IMR-90 (cell line): ENCODE measurements around the gene ZNF302. TPM values are rescaled to one million over a fixed set of nuclear protein-coding genes. Genes with fewer than 3 reads are reported as not detected.

Experiments
- ATAC-seq: fragments of 200-7000 bp; cut with Tn5 transposase; 2 replicates; pipeline ENCODE4 v1.9.1; 2020; ENCODE audit warnings: low read depth, mild to moderate bottlenecking, moderate library complexity
- BruUV-seq: library from RNA; stranded (reverse); fragments of 400-500 nt; replicated peaks from 2 replicates; lab custom pipeline; 2021; lab: Mats Ljungman, UMichigan
- CTCF ChIA-PET: fragments of 300-600 bp; formaldehyde crosslinking; extraction: SDS; loops from one replicate; lab custom pipeline; 2021; ENCODE audit warnings: antibody characterized with exemption; lab: Yijun Ruan, JAX
- POLR2A ChIA-PET: fragments of 300-600 bp; sonication (Branson Sonifier 250); formaldehyde crosslinking; loops from one replicate; lab custom pipeline; 2022; ENCODE audit warnings: antibody characterized with exemption; ENCODE audit not compliant: unreplicated experiment; lab: Charles Lee
- DNase-seq: peaks from one replicate; pipeline ENCODE4 v3.0.0; 2013
- H2AFZ ChIP-seq: replicated peaks from 2 replicates; pipeline ENCODE3; 2013; ENCODE audit warnings: low read length, mild to moderate bottlenecking; ENCODE audit not compliant: poor library complexity
- H2AK5ac ChIP-seq: 2 replicates; pipeline ENCODE4 v1.6.1; 2013; ENCODE audit warnings: low read depth, low read length, inconsistent platforms
- H2AK9ac ChIP-seq: replicated peaks from 2 replicates; pipeline ENCODE3; 2013; ENCODE audit warnings: mild to moderate bottlenecking, low read depth, low read length, moderate library complexity; ENCODE audit not compliant: poor library complexity
- H2BK120ac ChIP-seq: 2 replicates; pipeline ENCODE4 v1.6.1; 2013; ENCODE audit warnings: low read depth, low read length, inconsistent platforms
- H2BK15ac ChIP-seq: 3 replicates; pipeline ENCODE4 v1.6.1; 2013; ENCODE audit warnings: low read depth, low read length, inconsistent platforms
- H2BK20ac ChIP-seq: 2 replicates; pipeline ENCODE4 v1.6.1; 2013; ENCODE audit warnings: low read depth, mild to moderate bottlenecking, inconsistent platforms, low read length, moderate library complexity
- H2BK5ac ChIP-seq: 2 replicates; pipeline ENCODE4 v1.6.1; 2013; ENCODE audit warnings: mild to moderate bottlenecking, low read depth, low read length, inconsistent platforms; ENCODE audit not compliant: poor library complexity, severe bottlenecking
- H3K14ac ChIP-seq: replicated peaks from 2 replicates; pipeline ENCODE4 v1.6.1; 2013; ENCODE audit warnings: low read depth, low read length, inconsistent platforms
- H3K18ac ChIP-seq: 2 replicates; pipeline ENCODE4 v1.6.1; 2013; ENCODE audit warnings: low read depth, low read length, control low read depth
- H3K23ac ChIP-seq: 2 replicates; pipeline ENCODE4 v1.6.1; 2013; ENCODE audit warnings: low read depth, low read length, inconsistent platforms
- H3K27ac ChIP-seq: 2 replicates; pipeline ENCODE4 v1.5.1; 2013; ENCODE audit warnings: mild to moderate bottlenecking, control low read depth, low read length; ENCODE audit not compliant: insufficient read depth
- H3K27me3 ChIP-seq: 2 replicates; pipeline ENCODE4 v1.6.1; 2013; ENCODE audit warnings: low read length; ENCODE audit not compliant: control insufficient read depth, insufficient read depth
- H3K36me3 ChIP-seq: 2 replicates; pipeline ENCODE4 v1.6.1; 2013; ENCODE audit warnings: low read length, mixed read lengths; ENCODE audit not compliant: control insufficient read depth, insufficient read depth
- H3K4ac ChIP-seq: 2 replicates; pipeline ENCODE4 v1.6.1; 2013; ENCODE audit warnings: low read depth, low read length, inconsistent platforms
- H3K4me1 ChIP-seq: 2 replicates; pipeline ENCODE4 v1.6.1; 2013; ENCODE audit warnings: low read length, mixed read lengths; ENCODE audit not compliant: control insufficient read depth, insufficient read depth
- H3K4me2 ChIP-seq: 2 replicates; pipeline ENCODE4 v1.6.1; 2013; ENCODE audit warnings: low read depth, mild to moderate bottlenecking, control low read depth, low read length, moderate library complexity
- H3K4me3 ChIP-seq: 2 replicates; pipeline ENCODE4 v1.5.1; 2013; ENCODE audit warnings: low read depth, mild to moderate bottlenecking, control low read depth, low read length, moderate library complexity; ENCODE audit not compliant: insufficient read depth
- H3K56ac ChIP-seq: 2 replicates; pipeline ENCODE4 v1.6.1; 2013; ENCODE audit warnings: low read length, inconsistent platforms; ENCODE audit not compliant: insufficient read depth; ENCODE audit errors: extremely low read depth
- H3K79me1 ChIP-seq, 2 experiments: 2 replicates each; pipeline ENCODE4 v1.6.1; 2013; ENCODE audit warnings: low read length in 2 of 2, inconsistent platforms in 1 of 2, low read depth in 1 of 2
- H3K9ac ChIP-seq: 2 replicates; pipeline ENCODE4 v1.6.1; 2013; ENCODE audit warnings: low read depth, low read length, control low read depth
- H3K9me1 ChIP-seq: 2 replicates; pipeline ENCODE4 v1.6.1; 2013; ENCODE audit warnings: low read length, inconsistent platforms; ENCODE audit not compliant: insufficient read depth
- H3K9me3 ChIP-seq: 2 replicates; pipeline ENCODE4 v1.6.1; 2013; ENCODE audit warnings: low read length; ENCODE audit not compliant: control insufficient read depth, insufficient read depth
- H4K20me1 ChIP-seq: 2 replicates; pipeline ENCODE4 v1.6.1; 2013; ENCODE audit warnings: low read length, inconsistent platforms; ENCODE audit not compliant: insufficient read depth
- H4K5ac ChIP-seq: 2 replicates; pipeline ENCODE4 v1.6.1; 2013; ENCODE audit warnings: mild to moderate bottlenecking, low read depth, low read length, control low read depth
- H4K8ac ChIP-seq, 2 experiments: 2 replicates each; pipeline ENCODE4 v1.6.1; 2013; ENCODE audit warnings: low read depth in 2 of 2, low read length in 2 of 2, control low read depth in 1 of 2, inconsistent platforms in 1 of 2
- H4K91ac ChIP-seq: 2 replicates; pipeline ENCODE4 v1.6.1; 2013; ENCODE audit warnings: low read depth, low read length, inconsistent platforms; ENCODE audit not compliant: insufficient read depth
- CEBPB ChIP-seq: IDR thresholded peaks from 2 replicates; pipeline ENCODE4 v1.6.1; 2012; ENCODE audit warnings: low read depth, low read length, improper control_type of control experiment
- CHD1 ChIP-seq: IDR thresholded peaks from 2 replicates; pipeline ENCODE4 v1.6.1; 2012; ENCODE audit warnings: low read depth, low read length, improper control_type of control experiment
- MAFK ChIP-seq: IDR thresholded peaks from 2 replicates; pipeline ENCODE4 v1.6.1; 2012; ENCODE audit warnings: low read depth, low read length, improper control_type of control experiment
- MAZ ChIP-seq: IDR thresholded peaks from 2 replicates; pipeline ENCODE4 v1.6.1; 2012; ENCODE audit warnings: low read depth, mild to moderate bottlenecking, low read length, improper control_type of control experiment, moderate library complexity, borderline replicate concordance
- MXI1 ChIP-seq: IDR thresholded peaks from 2 replicates; pipeline ENCODE4 v1.6.1; 2012; ENCODE audit warnings: low read depth, mild to moderate bottlenecking, low read length, moderate library complexity, borderline replicate concordance
- RAD21 ChIP-seq: IDR thresholded peaks from 2 replicates; pipeline ENCODE4 v1.6.1; 2012; ENCODE audit warnings: low read length, improper control_type of control experiment
- RFX5 ChIP-seq: IDR thresholded peaks from 2 replicates; pipeline ENCODE4 v1.8.0; 2012; ENCODE audit warnings: low read depth, mild to moderate bottlenecking, low read length, moderate library complexity
- WGBS, 2 experiments: methylation state at CpG; one replicate each; pipeline versions ENCODE4 v1.1.5 to v1.1.7; 2013; ENCODE audit warnings: missing lambda C conversion rate in 2 of 2; ENCODE audit not compliant: insufficient read length in 1 of 2; ENCODE audit errors: extremely low coverage in 2 of 2; 5-methylcytosine and 5-hydroxymethylcytosine counted together
- dilution Hi-C: fragments of 300-500 bp; cut with HindIII; formaldehyde crosslinking; loops from one replicate; pipeline ENCODE4 v1.14.3; 2018; ENCODE audit warnings: low sequenced_read_pairs; ENCODE audit not compliant: unreplicated experiment
- in situ Hi-C: fragments of 300-500 bp; cut with MboI; formaldehyde crosslinking; loops from 3 replicates; pipeline ENCODE4 v1.14.3; 2019; ENCODE audit warnings: low sequenced_read_pairs, inconsistent platforms, mixed read lengths
- intact Hi-C: fragments of 100-400 bp; cut with micrococcal nuclease; formaldehyde crosslinking; loops from 2 replicates; pipeline ENCODE4 v1.10.0; 2022
- polyA plus RNA-seq, 3 experiments: library from polyadenylated mRNA; depleted of rRNA; stranded (reverse); fragments of >200 nt; gene quantifications; 2 replicates each; pipeline ENCODE4 v1.2.3, GENCODE V29; 2012; ENCODE audit warnings: low replicate concordance in 1 of 3
- total RNA-seq: library from RNA; depleted of rRNA; stranded (reverse); fragments of >200 nt; gene quantifications from 2 replicates; pipeline ENCODE4 v1.2.3, GENCODE V29; 2012

The ZNF302 gene
- total and polyA plus RNA-seq, 2 of the 4 experiments (the other 2 are of a cell fraction) = 9.1 to 9.5 TPM

DNA sequence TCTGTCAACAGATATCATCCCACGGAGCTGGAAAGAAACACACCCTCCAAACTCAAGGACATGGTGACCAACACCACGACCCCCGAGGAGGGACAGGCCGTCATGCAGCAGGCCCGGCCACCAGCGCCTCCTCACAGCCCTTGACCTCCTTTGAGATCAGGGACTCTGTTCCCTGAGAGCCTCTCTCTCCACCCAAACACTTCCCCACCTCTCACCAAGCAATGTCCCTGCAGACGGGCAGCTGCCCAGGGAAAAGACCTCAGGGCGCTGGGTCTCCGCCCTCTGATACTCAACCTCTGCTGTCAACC is 10.6 kb upstream of the ZNF302 start:
- Histone ChIP-seq H2BK120ac (no peak overlapping the region), H2BK15ac (no peak overlapping the region), H3K18ac (no peak overlapping the region), H4K5ac (peak overlapping the region; percentile 100), H3K4me1 (peaks cover 5% of the 10 kb centered on the region), H4K8ac (peak overlapping the region; percentile 97 to 100; a peak in 3 of 4 replicates), H2AK9ac (peak overlapping the region; percentile 70), H3K27me3 (no peaks in the 10 kb centered on the region), H3K4ac (no peak overlapping the region), H3K36me3 (no peaks in the 10 kb centered on the region), H4K20me1 (no peaks in the 10 kb centered on the region), H3K9me3 (no peaks in the 10 kb centered on the region), H2AK5ac (no peak overlapping the region), H3K4me3 (no peak overlapping the region), H3K56ac (no peak overlapping the region), H3K4me2 (no peak overlapping the region), H3K79me1 (no peaks in the 10 kb centered on the region), H2AFZ (peak overlapping the region; percentile 90), H3K23ac (no peak overlapping the region), H3K9me1 (no peaks in the 10 kb centered on the region), H3K27ac (no peak overlapping the region), H2BK20ac (no peak overlapping the region), H2BK5ac (no peak overlapping the region), H3K14ac (no peak overlapping the region), H3K9ac (no peak overlapping the region), H4K91ac (no peak overlapping the region)
- ATAC-seq (no peak), DNase-seq (no peak)
- CTCF ChIA-PET = no interaction called here
- dilution Hi-C loops (no loop called here), intact Hi-C loops (loop anchor here (1.0 kb wide), 1 partner anchor 10 kb away; the partner anchor contains the start of genes SCGB2B2 and ZNF302), in situ Hi-C loops (no loop called here)
- no peak for TF ChIP-seq RFX5
- TF ChIP-seq MAZ = no peak
- no peak for TF ChIP-seq RAD21
- no peak for TF ChIP-seq MAFK
- TF ChIP-seq CHD1 = no peak
- TF ChIP-seq CEBPB = no peak
- no peak for TF ChIP-seq MXI1
- no TSS peak for BruUV-seq
- WGBS, 2 experiments = 80% methylated on average over 1 of the region's 9 CpGs; no CpG with 5 or more reads in 1 of the 2 experiments
- POLR2A ChIA-PET = no interaction called here
